Measurements from ENCODE around the gene HDAC1. TPM values are rescaled to one million over a fixed set of nuclear protein-coding genes. Genes with fewer than 3 reads are reported as not detected.

HDAC1 gene
- total RNA-seq, 4 donors from 2014 or later, result 28.6 to 35.0 (median 31.1) TPM

GRCh38 chr1:32276032-32276782, 15.7 kb upstream of the HDAC1 start:
- TF ChIP-seq CTCF (IDR thresholded peaks at IDR 0.05; ENCODE audit: low read depth), result no peak

- no peak for TF ChIP-seq CTCF (IDR thresholded peaks at IDR 0.05; ENCODE audit: low read depth)
Measured at GRCh38 chr1:32285658-32286057, 6.2 kb upstream of the HDAC1 start.

- TF ChIP-seq CTCF (IDR thresholded peaks at IDR 0.05; ENCODE audit: low read depth), result no peak
Measured at GRCh38 chr1:32286763-32287162, 5.1 kb upstream of the HDAC1 start.

GRCh38 chr1:32289256-32289655, 2.6 kb upstream of the HDAC1 start:
- TF ChIP-seq CTCF (IDR thresholded peaks at IDR 0.05; ENCODE audit: low read depth), result no peak

- TF ChIP-seq CTCF (IDR thresholded peaks at IDR 0.05; ENCODE audit: low read depth), result no peak
Measured at GRCh38 chr1:32291145-32291707, 657 bp upstream of the HDAC1 start.

- no peak for TF ChIP-seq CTCF (IDR thresholded peaks at IDR 0.05; ENCODE audit: low read depth)
Measured at GRCh38 chr1:32299327-32299726, 7.4 kb downstream of the HDAC1 start.

- TF ChIP-seq CTCF (IDR thresholded peaks at IDR 0.05; ENCODE audit: low read depth), result no peak
Measured at GRCh38 chr1:32303358-32303757, 11.5 kb downstream of the HDAC1 start.
